IPS DF 6.9 (cell line): Measurements from ENCODE around the gene DIO1.

Source experiments
- DNase-seq: peaks from one replicate; pipeline ENCODE4 v3.0.0-alpha.2; 2013; ENCODE audit warnings: low read depth, low spot score
- H3K27ac ChIP-seq: one replicate; pipeline ENCODE4 v1.5.1; 2013; ENCODE audit warnings: low read length, control low read depth
- H3K27me3 ChIP-seq: 2 replicates; pipeline ENCODE4 v1.6.1; 2013; ENCODE audit warnings: mild to moderate bottlenecking, low read length; ENCODE audit not compliant: control insufficient read depth, insufficient read depth
- H3K36me3 ChIP-seq: 2 replicates; pipeline ENCODE4 v1.6.1; 2013; ENCODE audit warnings: low read length; ENCODE audit not compliant: control insufficient read depth, insufficient read depth
- H3K4me1 ChIP-seq: 2 replicates; pipeline ENCODE4 v1.6.1; 2013; ENCODE audit warnings: low read length; ENCODE audit not compliant: control insufficient read depth, insufficient read depth
- H3K4me3 ChIP-seq: 2 replicates; pipeline ENCODE4 v1.5.1; 2013; ENCODE audit warnings: mild to moderate bottlenecking, low read length
- H3K9me3 ChIP-seq: 2 replicates; pipeline ENCODE4 v1.6.1; 2013; ENCODE audit warnings: low read length, inconsistent platforms; ENCODE audit not compliant: control insufficient read depth, insufficient read depth
- WGBS: extraction: QIAGEN DNeasy Blood & Tissue Kit; methylation state at CpG from one replicate; pipeline ENCODE4 v1.1.7; 2013; ENCODE audit warnings: mixed read lengths, missing lambda C conversion rate; ENCODE audit not compliant: insufficient read length, insufficient coverage; 5-methylcytosine and 5-hydroxymethylcytosine counted together

Gene DIO1

DNA sequence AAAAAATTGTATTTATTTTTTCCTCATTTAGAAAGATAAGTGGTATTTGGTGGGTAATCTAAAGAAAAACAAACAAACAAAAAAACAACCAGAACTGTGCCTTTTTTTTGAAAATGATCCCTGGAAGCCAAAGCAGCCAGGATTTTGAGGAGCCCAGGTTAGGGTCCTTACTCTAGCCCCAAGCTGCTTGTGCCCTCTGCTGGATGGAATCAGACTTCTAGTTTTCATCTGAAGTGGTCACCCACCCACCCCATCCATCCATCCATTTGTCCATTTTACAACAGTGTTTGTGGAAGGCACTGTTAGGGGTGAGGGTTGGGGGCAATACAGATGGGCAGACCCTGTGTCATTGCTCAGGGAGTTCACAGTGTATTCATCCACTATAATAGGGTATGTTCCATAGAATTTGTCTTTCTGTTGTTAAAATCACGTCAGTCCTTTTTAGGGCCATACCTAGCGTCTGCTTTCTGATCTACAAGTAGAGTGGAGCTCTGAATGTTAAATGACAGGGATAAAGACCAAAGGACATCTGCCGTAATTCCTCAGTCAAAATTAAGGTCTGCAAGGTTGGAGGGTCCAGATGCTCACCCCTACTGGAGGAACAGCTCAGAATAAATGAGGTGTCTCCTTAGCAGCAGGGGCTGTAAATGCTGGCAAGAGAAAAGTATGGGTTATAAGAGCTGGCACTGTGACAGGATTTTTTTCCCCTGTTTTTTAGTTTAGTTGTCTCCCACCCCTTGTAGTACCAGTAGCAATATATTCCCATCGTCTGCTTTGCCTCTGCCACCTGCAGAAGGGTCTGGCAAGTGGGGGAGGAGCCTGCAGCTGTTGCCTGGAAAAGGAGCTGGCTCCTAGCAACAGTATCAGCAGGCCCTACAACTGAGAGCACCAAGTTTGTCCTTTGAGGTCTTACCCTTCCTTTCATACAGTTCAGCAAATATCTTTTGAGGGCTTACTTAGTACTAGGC lies 55.3 kb downstream of the DIO1 start:
- no peak overlapping the region for H3K4me3 ChIP-seq
- H3K36me3 ChIP-seq = no peaks in the 10 kb centered on the region
- H3K27ac ChIP-seq = no peak overlapping the region
- no CpG with 5 or more reads among the region's 4 CpGs for WGBS
- no peaks in the 10 kb centered on the region; the same call in 1 of the 2 replicates for H3K4me1 ChIP-seq
- H3K9me3 ChIP-seq = no peaks in the 10 kb centered on the region
- no peaks in the 10 kb centered on the region for H3K27me3 ChIP-seq
- DNase-seq = no peak

DNA sequence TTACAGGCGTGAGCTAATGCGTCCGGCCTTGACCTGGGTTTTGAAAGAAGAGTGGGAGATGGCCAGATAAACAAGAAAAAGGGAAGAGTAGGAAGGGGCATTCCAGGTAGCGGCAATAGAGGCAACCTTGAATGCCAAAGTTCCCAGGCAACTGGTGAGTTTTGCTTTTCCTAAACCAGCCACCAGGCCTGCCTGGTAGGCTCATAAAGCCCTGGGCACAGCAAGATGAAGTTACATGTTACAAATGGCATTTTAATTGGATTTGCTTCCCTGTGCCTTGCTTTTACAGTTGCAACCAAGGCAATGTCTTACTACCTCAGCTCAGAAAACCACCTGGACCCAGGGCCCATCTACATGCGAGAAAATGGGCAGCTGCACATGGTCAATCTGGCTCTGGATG lies 57.7 kb downstream of the DIO1 start:
- no peaks in the 10 kb centered on the region for H3K9me3 ChIP-seq

DNA sequence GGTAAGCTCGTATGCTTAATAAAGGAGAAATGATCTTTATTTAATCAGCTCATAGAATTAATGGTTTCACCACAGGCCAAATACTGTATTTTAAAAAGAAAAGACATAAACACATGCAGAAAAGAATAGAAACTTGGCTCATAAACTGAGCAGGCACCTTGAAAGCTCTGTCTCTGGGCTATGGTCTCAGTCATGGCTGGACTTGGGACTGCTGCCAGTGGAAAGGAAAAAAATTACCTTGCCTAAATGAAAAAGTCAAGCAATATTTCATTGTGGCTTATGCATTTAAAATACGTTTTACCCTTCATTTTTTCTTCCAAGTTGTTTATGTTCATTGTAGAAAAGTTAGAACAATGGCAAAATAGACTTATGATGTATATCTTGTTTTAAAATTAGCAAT lies 60.1 kb downstream of the DIO1 start:
- WGBS = no CpG with 5 or more reads among the region's 2 CpGs

More for the DNA sequence above, 57.7 kb downstream of the DIO1 start:
- H3K27ac ChIP-seq = no peak overlapping the region
- no CpG with 5 or more reads among the region's 5 CpGs for WGBS
- H3K4me1 ChIP-seq = no peaks in the 10 kb centered on the region
- H3K4me3 ChIP-seq = no peak overlapping the region
- H3K36me3 ChIP-seq = no peaks in the 10 kb centered on the region
- no peak for DNase-seq
- no peaks in the 10 kb centered on the region for H3K27me3 ChIP-seq

DNA sequence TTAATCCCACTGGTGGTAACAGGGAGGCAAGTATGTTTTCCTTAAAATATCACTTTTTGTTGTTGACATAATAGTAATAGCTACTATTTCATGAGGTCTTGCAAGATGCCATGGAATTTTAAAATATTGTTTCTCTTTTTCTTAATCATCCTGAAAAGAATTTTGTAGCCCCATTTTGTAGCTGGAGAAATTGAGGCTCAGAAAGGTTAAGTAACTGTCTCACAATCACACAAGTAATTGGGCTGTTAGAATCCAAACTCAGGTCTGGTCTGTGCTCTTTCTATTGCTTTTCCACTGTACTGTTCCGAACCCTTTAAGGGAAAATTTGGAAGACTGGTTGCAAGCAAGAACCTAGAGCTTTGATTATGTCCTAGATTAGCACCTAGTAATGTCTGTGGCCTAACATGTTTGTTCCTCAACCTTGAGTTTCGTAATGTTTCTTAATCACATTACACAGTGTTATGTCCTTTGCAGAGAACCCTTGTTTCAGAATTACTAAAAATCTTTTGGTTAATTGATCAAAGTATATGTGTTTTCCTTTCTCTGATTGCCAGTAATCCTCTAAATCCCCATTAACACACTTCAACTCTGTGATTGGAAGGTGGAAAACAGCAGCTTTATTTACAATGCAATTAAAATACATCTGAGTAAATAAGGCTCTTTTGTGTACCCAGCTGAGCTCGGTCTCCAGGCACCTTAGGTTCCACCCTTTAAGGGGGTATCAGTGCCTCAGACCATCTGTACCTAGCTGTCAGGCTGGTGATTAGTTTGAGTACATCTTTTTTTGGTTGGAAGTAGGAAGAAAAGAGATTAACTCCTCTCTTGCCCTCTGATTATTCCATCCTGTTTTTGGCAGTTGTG lies 62.6 kb downstream of the DIO1 start:
- H3K4me1 ChIP-seq = no peaks in the 10 kb centered on the region
- no peaks in the 10 kb centered on the region for H3K27me3 ChIP-seq
- peaks cover 2% of the 10 kb centered on the region; the same call in 1 of the 2 replicates for H3K36me3 ChIP-seq
- H3K27ac ChIP-seq = no peak overlapping the region
- H3K9me3 ChIP-seq = no peaks in the 10 kb centered on the region
- H3K4me3 ChIP-seq = no peak overlapping the region
- DNase-seq = no peak
- no CpG with 5 or more reads among the region's 3 CpGs for WGBS

More for the DNA sequence above, 60.1 kb downstream of the DIO1 start:
- H3K4me3 ChIP-seq = no peak overlapping the region
- no peaks in the 10 kb centered on the region for H3K4me1 ChIP-seq
- H3K36me3 ChIP-seq = no peaks in the 10 kb centered on the region
- no peaks in the 10 kb centered on the region for H3K27me3 ChIP-seq
- no peak for DNase-seq
- no peak overlapping the region for H3K27ac ChIP-seq
- H3K9me3 ChIP-seq = no peaks in the 10 kb centered on the region

DNA sequence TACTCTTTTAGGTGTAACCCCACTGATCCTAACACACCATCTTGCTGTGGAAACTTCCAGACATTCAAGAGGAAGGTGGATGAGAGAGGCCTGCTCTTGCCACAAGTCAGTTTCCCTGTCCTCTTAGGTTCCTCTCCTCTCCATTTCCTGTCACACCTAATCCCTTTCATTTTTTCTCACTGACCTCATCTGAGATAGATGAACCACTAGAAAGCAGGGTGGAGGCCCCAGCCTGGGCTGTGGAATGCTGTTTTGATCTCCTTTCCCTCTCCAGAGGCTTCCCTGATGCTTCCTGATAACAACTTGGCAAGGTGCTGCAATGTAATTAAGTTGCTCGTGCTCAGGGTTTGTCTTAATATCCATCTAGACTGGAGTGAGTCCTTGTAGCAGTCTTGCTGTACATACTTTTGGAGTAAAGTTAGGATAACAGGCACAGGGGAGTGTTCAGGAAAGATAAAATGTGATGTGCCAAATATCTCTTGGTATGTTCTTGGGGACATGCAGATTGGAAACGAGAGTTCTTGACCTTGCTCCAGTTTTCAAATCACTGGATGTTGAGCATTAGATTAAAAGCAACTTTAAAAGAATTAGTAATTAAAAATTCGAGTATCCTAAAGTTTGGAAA lies 63.3 kb downstream of the DIO1 start:
- peaks cover 4% of the 10 kb centered on the region; the same call in 1 of the 2 replicates for H3K36me3 ChIP-seq
- WGBS = no CpG with 5 or more reads among the region's 3 CpGs
- no peaks in the 10 kb centered on the region for H3K27me3 ChIP-seq
- no peaks in the 10 kb centered on the region for H3K9me3 ChIP-seq
- no peak overlapping the region for H3K27ac ChIP-seq
- no peak for DNase-seq
- H3K4me1 ChIP-seq = no peaks in the 10 kb centered on the region
- no peak overlapping the region for H3K4me3 ChIP-seq

DNA sequence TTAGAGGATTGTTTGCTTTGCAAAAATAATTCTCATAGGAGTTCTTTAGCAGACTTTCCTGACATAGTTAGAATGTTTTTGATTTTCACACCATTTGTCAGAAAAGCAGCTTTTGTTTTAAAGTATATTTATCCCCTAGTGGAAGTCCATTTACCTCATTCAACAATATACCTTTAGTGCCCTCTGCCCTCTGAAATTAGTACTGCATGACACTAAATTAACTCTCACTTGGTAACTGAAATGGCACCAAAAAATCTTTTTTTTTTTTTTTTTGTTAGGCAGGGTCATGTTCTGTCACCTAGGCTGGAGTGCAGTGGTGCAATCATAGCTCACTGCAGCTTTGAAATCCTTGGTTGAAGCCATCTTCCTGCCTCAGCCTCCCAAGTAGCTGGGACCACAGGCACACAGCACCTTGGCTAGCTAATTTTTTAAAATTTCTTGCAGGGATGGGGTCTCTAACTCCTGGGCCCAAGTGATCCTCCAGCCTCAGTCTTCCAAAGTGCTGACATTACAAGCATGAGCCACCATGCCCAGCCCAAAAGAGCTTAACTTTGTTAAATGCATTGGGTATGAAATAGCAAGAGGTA lies 65.8 kb downstream of the DIO1 start:
- H3K27me3 ChIP-seq = no peaks in the 10 kb centered on the region
- H3K4me1 ChIP-seq = no peaks in the 10 kb centered on the region
- no peak overlapping the region for H3K4me3 ChIP-seq
- no peaks in the 10 kb centered on the region for H3K9me3 ChIP-seq
- no peak overlapping the region for H3K27ac ChIP-seq
- peaks cover 13% of the 10 kb centered on the region for H3K36me3 ChIP-seq
- DNase-seq = no peak
